ENCODE data around the gene UPP2.

The UPP2 gene

DNA sequence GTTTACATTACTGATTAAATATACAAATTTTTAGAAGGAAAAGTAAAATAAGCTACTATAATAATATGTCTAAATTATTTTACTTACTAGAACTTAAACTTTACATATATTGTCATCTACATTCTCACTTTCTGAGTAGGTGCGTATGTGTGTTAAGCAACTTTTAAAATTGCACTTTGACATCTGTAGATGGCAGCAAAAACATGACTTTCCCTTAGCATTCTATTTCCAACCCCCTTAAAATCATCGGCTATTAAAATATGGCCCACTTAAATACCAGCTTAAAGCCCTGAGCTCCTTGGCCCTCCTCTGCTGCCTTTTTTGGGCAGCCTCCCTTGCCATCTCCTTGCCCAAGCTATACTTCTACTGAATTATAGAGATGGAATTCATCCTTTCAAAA lies 78.0 kb downstream of the UPP2 start:
- no peak for TF ChIP-seq EZH2phosphoT487 (conservative IDR thresholded peaks at IDR 0.05; ENCODE audit: low read length)
- TF ChIP-seq, protein P1, sequence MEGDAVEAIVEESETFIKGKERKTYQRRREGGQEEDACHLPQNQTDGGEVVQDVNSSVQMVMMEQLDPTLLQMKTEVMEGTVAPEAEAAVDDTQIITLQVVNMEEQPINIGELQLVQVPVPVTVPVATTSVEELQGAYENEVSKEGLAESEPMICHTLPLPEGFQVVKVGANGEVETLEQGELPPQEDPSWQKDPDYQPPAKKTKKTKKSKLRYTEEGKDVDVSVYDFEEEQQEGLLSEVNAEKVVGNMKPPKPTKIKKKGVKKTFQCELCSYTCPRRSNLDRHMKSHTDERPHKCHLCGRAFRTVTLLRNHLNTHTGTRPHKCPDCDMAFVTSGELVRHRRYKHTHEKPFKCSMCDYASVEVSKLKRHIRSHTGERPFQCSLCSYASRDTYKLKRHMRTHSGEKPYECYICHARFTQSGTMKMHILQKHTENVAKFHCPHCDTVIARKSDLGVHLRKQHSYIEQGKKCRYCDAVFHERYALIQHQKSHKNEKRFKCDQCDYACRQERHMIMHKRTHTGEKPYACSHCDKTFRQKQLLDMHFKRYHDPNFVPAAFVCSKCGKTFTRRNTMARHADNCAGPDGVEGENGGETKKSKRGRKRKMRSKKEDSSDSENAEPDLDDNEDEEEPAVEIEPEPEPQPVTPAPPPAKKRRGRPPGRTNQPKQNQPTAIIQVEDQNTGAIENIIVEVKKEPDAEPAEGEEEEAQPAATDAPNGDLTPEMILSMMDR (IDR thresholded peaks at IDR 0.05; ENCODE audit: insufficient read depth, low read length, poor library complexity, severe bottlenecking): no peak
- H3K4me2 ChIP-seq (ENCODE audit: low read depth, low read length, poor library complexity, severe bottlenecking): no peak overlapping the region
- no peaks in the 10 kb centered on the region for H3K79me2 ChIP-seq (ENCODE audit: insufficient read depth, low read length)
- no peak overlapping the region for H3K27ac ChIP-seq (ENCODE audit: low read depth, low read length)
- H3K9ac ChIP-seq (ENCODE audit: low read length): no peak overlapping the region
- H2AFZ ChIP-seq (ENCODE audit: low read depth, low read length, severe bottlenecking): no peak overlapping the region
- no peaks in the 10 kb centered on the region for H3K27me3 ChIP-seq (ENCODE audit: low read length)
- H4K20me1 ChIP-seq (ENCODE audit: low read depth, low read length): no peaks in the 10 kb centered on the region
- H3K9me3 ChIP-seq (ENCODE audit: insufficient read depth, low read length): no peaks in the 10 kb centered on the region
- H3K9me2 ChIP-seq (replicated peaks; ENCODE audit: insufficient read depth, low read length): no peaks in the 10 kb centered on the region
- no peaks in the 10 kb centered on the region for H3F3A ChIP-seq (ENCODE audit: insufficient read depth)
- H3K36me3 ChIP-seq (ENCODE audit: low read length): no peaks in the 10 kb centered on the region
- no peak overlapping the region for H3K4me3 ChIP-seq (ENCODE audit: insufficient read depth, low read length, poor library complexity, severe bottlenecking)

DNA sequence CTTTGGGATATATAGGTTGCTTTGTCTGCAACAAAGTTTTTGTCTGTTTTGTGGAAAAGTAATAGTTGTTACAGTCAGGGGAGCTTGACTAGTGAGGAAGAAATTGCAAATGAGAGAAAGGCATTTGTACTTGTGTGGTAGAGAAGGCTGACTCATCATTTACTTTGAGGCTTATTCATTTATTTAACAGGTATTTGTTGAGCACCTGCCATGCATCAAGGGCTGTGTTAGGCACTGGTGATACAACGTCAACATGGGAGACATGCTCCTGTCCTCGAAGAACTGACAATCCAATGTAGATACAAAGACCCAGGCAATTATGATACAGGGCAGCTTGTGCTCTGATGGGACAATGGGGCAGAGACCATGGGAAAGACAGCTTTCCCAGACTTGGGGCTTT lies 79.5 kb downstream of the UPP2 start:
- no peak overlapping the region for H3K4me2 ChIP-seq (ENCODE audit: low read depth, low read length, poor library complexity, severe bottlenecking)
- H3K4me3 ChIP-seq (ENCODE audit: insufficient read depth, low read length, poor library complexity, severe bottlenecking): no peak overlapping the region
- H3K36me3 ChIP-seq (ENCODE audit: low read length): no peaks in the 10 kb centered on the region
- H2AFZ ChIP-seq (ENCODE audit: low read depth, low read length, severe bottlenecking): no peak overlapping the region
- H3K9me3 ChIP-seq (ENCODE audit: insufficient read depth, low read length): no peaks in the 10 kb centered on the region
- H3K27me3 ChIP-seq (ENCODE audit: low read length): no peaks in the 10 kb centered on the region
- H3F3A ChIP-seq (ENCODE audit: insufficient read depth): no peaks in the 10 kb centered on the region
- TF ChIP-seq, protein P1 (IDR thresholded peaks at IDR 0.05; ENCODE audit: insufficient read depth, low read length, poor library complexity, severe bottlenecking): no peak
- no peak for TF ChIP-seq EZH2phosphoT487 (conservative IDR thresholded peaks at IDR 0.05; ENCODE audit: low read length)
- H3K9ac ChIP-seq (ENCODE audit: low read length): no peak overlapping the region
- H3K9me2 ChIP-seq (replicated peaks; ENCODE audit: insufficient read depth, low read length): no peaks in the 10 kb centered on the region
- H4K20me1 ChIP-seq (ENCODE audit: low read depth, low read length): no peaks in the 10 kb centered on the region
- H3K79me2 ChIP-seq (ENCODE audit: insufficient read depth, low read length): no peaks in the 10 kb centered on the region
- H3K27ac ChIP-seq (ENCODE audit: low read depth, low read length): no peak overlapping the region

DNA sequence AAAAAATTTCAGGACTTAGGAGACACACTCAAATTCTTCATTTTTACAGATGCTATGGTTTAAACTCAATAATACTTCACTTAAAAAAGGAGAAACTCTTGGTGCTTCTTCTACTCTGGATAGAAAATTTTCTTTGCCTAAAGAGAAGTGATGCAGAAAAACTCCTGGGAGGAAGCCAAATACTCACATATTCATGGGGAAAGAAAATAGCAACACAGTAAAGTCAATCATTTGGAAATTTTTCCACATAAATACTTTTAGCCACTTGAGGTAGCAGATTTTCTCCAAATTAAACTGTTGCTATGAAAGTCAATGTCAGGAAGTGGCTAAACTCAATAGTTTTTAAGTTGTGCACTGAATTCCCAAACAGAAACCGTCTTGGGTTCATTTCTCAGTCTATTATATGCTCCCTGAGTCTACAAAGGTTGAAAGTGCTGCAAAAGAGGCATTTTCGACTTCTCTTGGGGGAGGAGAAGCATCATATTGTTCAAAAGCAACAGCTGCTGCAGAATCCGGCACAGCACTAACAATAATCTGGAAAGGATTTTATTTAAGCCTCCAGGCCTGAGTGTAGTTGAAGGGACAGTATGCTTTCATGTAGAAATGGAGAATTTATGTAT lies 81.1 kb downstream of the UPP2 start:
- Histone ChIP-seq H3K79me2 (ENCODE audit: insufficient read depth, low read length) (no peaks in the 10 kb centered on the region), H3K27ac (ENCODE audit: low read depth, low read length) (no peak overlapping the region), H3K9me2 (replicated peaks; ENCODE audit: insufficient read depth, low read length) (no peaks in the 10 kb centered on the region), H2AFZ (ENCODE audit: low read depth, low read length, severe bottlenecking) (no peak overlapping the region), H3K4me3 (ENCODE audit: insufficient read depth, low read length, poor library complexity, severe bottlenecking) (no peak overlapping the region), H3K27me3 (ENCODE audit: low read length) (no peaks in the 10 kb centered on the region), H4K20me1 (ENCODE audit: low read depth, low read length) (no peaks in the 10 kb centered on the region), H3K9ac (ENCODE audit: low read length) (no peak overlapping the region), H3F3A (ENCODE audit: insufficient read depth) (no peaks in the 10 kb centered on the region), H3K36me3 (ENCODE audit: low read length) (no peaks in the 10 kb centered on the region), H3K9me3 (ENCODE audit: insufficient read depth, low read length) (no peaks in the 10 kb centered on the region), H3K4me2 (ENCODE audit: low read depth, low read length, poor library complexity, severe bottlenecking) (no peak overlapping the region)
- no peak for TF ChIP-seq EZH2phosphoT487 (conservative IDR thresholded peaks at IDR 0.05; ENCODE audit: low read length)
- TF ChIP-seq, protein P1 (IDR thresholded peaks at IDR 0.05; ENCODE audit: insufficient read depth, low read length, poor library complexity, severe bottlenecking): no peak
